Lower leg skin (tissue), 3 donors: ENCODE results near the gene USP26.

ENCODE experiments used
- CTCF ChIP-seq, 3 donors: fragments of 450-650 bp; IDR thresholded peaks; one replicate each; pipeline ENCODE4 v1.5.1; 2016; ENCODE audit warnings: antibody characterized with exemption in 3 of 3, mild to moderate bottlenecking in 3 of 3, moderate library complexity in 2 of 3
- POLR2A ChIP-seq, 2 donors: fragments of 450-650 bp; IDR thresholded peaks; one replicate each; pipeline ENCODE4 v1.6.1; 2016 to 2017; ENCODE audit warnings: antibody characterized with exemption in 2 of 2, mild to moderate bottlenecking in 1 of 2, moderate library complexity in 1 of 2

GRCh38 chrX:133134282-133134681, 37.4 kb upstream of the USP26 start:
- TF ChIP-seq POLR2A (IDR thresholded peaks at IDR 0.05) (no peak), CTCF (IDR thresholded peaks at IDR 0.05) (no peak)
